ENCODE measurements around the gene L3HYPDH.

Gene L3HYPDH

DNA sequence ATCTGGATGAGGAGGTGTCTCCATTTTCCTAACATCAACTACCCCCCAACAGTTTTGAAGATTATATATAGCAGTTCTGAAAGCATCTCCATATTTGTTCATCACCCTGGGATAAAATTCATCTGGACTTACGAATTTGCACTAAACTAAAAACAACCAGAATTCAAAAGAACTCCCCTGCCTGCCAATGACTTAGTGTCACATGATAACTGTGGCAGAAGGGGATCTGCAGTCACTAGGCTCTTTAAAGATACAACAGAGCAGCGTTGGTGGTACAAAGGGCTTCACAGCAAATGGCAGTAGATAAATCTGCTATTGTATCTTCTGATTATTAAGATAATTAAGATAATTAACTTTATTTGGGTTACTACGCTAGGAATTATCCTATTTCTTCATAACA lies 49.1 kb downstream of the L3HYPDH start:
- TF ChIP-seq, protein P1, sequence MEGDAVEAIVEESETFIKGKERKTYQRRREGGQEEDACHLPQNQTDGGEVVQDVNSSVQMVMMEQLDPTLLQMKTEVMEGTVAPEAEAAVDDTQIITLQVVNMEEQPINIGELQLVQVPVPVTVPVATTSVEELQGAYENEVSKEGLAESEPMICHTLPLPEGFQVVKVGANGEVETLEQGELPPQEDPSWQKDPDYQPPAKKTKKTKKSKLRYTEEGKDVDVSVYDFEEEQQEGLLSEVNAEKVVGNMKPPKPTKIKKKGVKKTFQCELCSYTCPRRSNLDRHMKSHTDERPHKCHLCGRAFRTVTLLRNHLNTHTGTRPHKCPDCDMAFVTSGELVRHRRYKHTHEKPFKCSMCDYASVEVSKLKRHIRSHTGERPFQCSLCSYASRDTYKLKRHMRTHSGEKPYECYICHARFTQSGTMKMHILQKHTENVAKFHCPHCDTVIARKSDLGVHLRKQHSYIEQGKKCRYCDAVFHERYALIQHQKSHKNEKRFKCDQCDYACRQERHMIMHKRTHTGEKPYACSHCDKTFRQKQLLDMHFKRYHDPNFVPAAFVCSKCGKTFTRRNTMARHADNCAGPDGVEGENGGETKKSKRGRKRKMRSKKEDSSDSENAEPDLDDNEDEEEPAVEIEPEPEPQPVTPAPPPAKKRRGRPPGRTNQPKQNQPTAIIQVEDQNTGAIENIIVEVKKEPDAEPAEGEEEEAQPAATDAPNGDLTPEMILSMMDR (IDR thresholded peaks at IDR 0.05): no peak
- Histone ChIP-seq H3K79me2 (no peaks in the 10 kb centered on the region), H3K4me2 (ENCODE audit: low read length) (no peak overlapping the region), H2AFZ (no peak overlapping the region), H3K27me3 (ENCODE audit: control insufficient read depth, insufficient read depth, low read length) (no peaks in the 10 kb centered on the region), H3K9ac (no peak overlapping the region), H3K36me3 (ENCODE audit: control insufficient read depth, insufficient read depth, low read length) (no peaks in the 10 kb centered on the region), H3K4me3 (ENCODE audit: low read depth, low read length) (no peak overlapping the region), H3K9me3 (ENCODE audit: control insufficient read depth, low read length) (no peaks in the 10 kb centered on the region), H3K4me1 (peaks cover 14% of the 10 kb centered on the region), H3K27ac (no peak overlapping the region)

DNA sequence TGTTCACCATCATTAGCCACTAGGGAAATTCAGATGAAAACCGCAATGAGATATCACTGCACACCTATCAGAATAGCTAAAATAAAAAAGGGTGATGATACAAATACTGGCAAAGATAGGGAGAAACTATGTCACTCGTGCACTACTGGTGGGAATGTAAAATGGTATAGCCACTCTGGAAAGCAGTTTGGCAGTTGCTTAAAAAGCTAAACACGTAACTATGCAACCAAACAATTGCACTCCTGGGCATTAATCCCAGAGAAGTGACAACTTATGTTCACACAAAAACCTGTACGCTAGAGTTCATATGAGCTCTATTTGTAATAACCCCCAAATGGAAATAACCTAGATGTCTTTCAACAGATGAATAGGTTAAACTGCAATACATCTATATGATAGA lies 54.4 kb downstream of the L3HYPDH start:
- no peaks in the 10 kb centered on the region for H3K27me3 ChIP-seq (ENCODE audit: control insufficient read depth, insufficient read depth, low read length)

DNA sequence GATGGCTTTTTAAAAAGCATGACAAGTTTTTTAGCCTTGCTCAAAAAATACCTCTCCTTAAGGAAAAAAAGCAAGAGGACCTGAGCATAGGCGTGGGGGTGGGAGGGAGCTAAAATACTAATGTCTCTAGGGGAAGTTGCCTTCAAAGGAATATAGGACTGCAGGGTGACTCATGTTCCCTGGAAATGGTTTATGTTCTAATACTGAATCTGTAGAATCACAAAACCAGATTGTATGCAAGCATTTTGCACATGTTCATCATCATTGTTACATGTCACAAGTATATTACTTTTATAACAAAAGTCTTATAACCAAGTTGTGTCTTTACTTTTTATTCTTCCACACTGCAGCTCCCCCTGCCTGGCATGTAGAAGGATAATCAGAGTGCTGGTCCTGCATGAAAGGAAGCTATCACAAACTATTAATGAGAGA lies 55.6 kb downstream of the L3HYPDH start:
- no peaks in the 10 kb centered on the region for H3K36me3 ChIP-seq (ENCODE audit: control insufficient read depth, insufficient read depth, low read length)
- peak overlapping the region; percentile 53 for H3K27ac ChIP-seq

More for the DNA sequence above, 54.4 kb downstream of the L3HYPDH start:
- no peak overlapping the region for H2AFZ ChIP-seq
- no peaks in the 10 kb centered on the region for H3K36me3 ChIP-seq (ENCODE audit: control insufficient read depth, insufficient read depth, low read length)
- no peaks in the 10 kb centered on the region for H3K9me3 ChIP-seq (ENCODE audit: control insufficient read depth, low read length)
- H3K4me3 ChIP-seq (ENCODE audit: low read depth, low read length): no peak overlapping the region
- H3K4me1 ChIP-seq: peaks cover 30% of the 10 kb centered on the region
- H3K27ac ChIP-seq: no peak overlapping the region
- no peak overlapping the region for H3K9ac ChIP-seq
- TF ChIP-seq, protein P1 (IDR thresholded peaks at IDR 0.05): no peak
- no peaks in the 10 kb centered on the region for H3K79me2 ChIP-seq
- H3K4me2 ChIP-seq (ENCODE audit: low read length): no peak overlapping the region

DNA sequence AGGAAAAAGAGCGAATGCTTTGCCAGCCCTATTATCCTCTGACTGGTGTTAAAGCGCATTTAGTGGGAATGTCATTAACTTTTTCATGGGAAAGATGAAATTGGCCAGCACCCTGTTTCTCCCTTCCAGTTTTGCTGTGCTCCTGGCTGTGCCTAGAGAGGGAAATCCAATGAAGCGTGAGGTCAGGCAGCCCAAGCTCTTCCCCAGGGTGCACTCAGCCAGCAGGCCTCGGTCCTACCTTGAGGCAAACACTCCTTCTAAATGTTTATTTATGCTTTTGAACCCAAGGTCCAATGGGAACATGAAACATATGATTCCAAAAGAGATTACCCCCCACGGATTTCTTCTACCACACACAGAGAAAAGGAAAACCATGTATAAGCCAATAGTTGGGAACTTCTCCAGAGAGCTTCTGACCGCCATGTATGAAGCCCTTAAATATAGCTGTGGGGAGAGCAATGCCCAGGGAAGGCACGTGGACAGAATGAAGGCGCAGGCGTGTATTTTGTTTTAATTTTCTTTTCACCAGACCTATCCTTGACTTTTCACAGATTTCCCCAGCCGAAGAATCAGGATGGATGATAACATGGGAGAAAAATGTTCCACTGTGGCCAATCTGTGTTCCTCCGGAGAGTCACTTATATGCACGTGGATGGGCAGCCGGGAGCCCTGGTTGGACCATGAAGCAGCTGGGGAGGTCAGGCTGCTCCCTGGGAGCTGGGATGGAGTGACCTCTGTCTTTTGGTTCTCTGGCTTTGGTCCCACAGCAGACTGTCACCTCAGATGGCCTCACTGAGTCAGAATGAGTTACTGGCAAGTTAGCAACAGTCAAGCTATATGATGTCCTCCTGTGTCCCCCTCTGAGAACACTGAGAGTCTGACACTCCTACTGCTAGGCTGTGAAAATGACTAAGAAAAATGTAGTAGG lies 56.3 kb downstream of the L3HYPDH start:
- peak overlapping the region; percentile 27 for H2AFZ ChIP-seq
- H3K79me2 ChIP-seq: no peaks in the 10 kb centered on the region
- H3K9ac ChIP-seq: no peak overlapping the region
- H3K9me3 ChIP-seq (ENCODE audit: control insufficient read depth, low read length): no peaks in the 10 kb centered on the region
- H3K4me3 ChIP-seq (ENCODE audit: low read depth, low read length): no peak overlapping the region
- TF ChIP-seq, protein P1 (IDR thresholded peaks at IDR 0.05): no peak
- peaks cover 30% of the 10 kb centered on the region for H3K4me1 ChIP-seq
- H3K27ac ChIP-seq: peak overlapping the region; percentile 53
- H3K36me3 ChIP-seq (ENCODE audit: control insufficient read depth, insufficient read depth, low read length): no peaks in the 10 kb centered on the region
- no peak overlapping the region for H3K4me2 ChIP-seq (ENCODE audit: low read length)
- H3K27me3 ChIP-seq (ENCODE audit: control insufficient read depth, insufficient read depth, low read length): no peaks in the 10 kb centered on the region

More for the DNA sequence above, 55.6 kb downstream of the L3HYPDH start:
- Histone ChIP-seq H3K79me2 (no peaks in the 10 kb centered on the region), H3K4me1 (peaks cover 30% of the 10 kb centered on the region), H3K4me3 (ENCODE audit: low read depth, low read length) (no peak overlapping the region), H2AFZ (no peak overlapping the region), H3K27me3 (ENCODE audit: control insufficient read depth, insufficient read depth, low read length) (no peaks in the 10 kb centered on the region), H3K9ac (no peak overlapping the region), H3K4me2 (ENCODE audit: low read length) (no peak overlapping the region), H3K9me3 (ENCODE audit: control insufficient read depth, low read length) (no peaks in the 10 kb centered on the region)
- TF ChIP-seq, protein P1 (IDR thresholded peaks at IDR 0.05): peak; percentile 26

Data from parathyroid adenoma (tissue), 2 donors.